HCT116 (cell line): ENCODE results near the gene RNF225. TPM values are rescaled to one million over a fixed set of nuclear protein-coding genes. Genes with fewer than 3 reads are reported as not detected.

Experiments used
- ATAC-seq: fragments of 200-7000 bp; cut with Tn5 transposase; 2 replicates; pipeline ENCODE4 v1.9.1; 2020; ENCODE audit warnings: mild to moderate bottlenecking, moderate library complexity
- BruUV-seq: library from RNA; stranded (reverse); fragments of 400-500 nt; replicated peaks from 2 replicates; lab custom pipeline; 2021; lab: Mats Ljungman, UMichigan
- CTCF ChIA-PET: fragments of 300-600 bp; sonication (Branson Sonifier 250); formaldehyde crosslinking; loops from one replicate; lab custom pipeline; 2021; ENCODE audit warnings: antibody characterized with exemption; lab: Charles Lee
- POLR2A ChIA-PET: fragments of 300-600, 350-600 bp; sonication (Branson Sonifier 250); formaldehyde crosslinking; loops from one replicate; lab custom pipeline; 2021; ENCODE audit warnings: antibody characterized with exemption; lab: Charles Lee
- RAD21 ChIA-PET, 2 experiments: fragments of 300-600 bp; sonication (Branson Sonifier 250); formaldehyde crosslinking; loops; one replicate each; lab custom pipeline; 2023; ENCODE audit warnings: low total read pairs in 2 of 2; ENCODE audit not compliant: uncharacterized antibody in 2 of 2, unreplicated experiment in 2 of 2, low non-redundant PET in 1 of 2; lab: Charles Lee
- DNase-seq: peaks from one replicate; pipeline ENCODE4 v3.0.0-alpha.2; 2010; ENCODE audit warnings: low read depth, low spot score
- H2AFZ ChIP-seq: fragments of 200-600 bp; shearing (Covaris generic), sonication (generic); 2 replicates; pipeline ENCODE4 v1.6.1; 2017; ENCODE audit warnings: low read depth, mixed run types, mixed read lengths, antibody characterized with exemption, low read length; ENCODE audit not compliant: poor library complexity, severe bottlenecking
- H3K27ac ChIP-seq: 2 replicates; pipeline ENCODE4 v1.5.1; 2012; ENCODE audit warnings: low read depth, low read length
- H3K27me3 ChIP-seq: fragments of 200-600 bp; sonication (generic); 2 replicates; pipeline ENCODE4 v1.6.1; 2016; ENCODE audit warnings: mixed run types, low read length, mixed read lengths; ENCODE audit not compliant: insufficient read depth
- H3K36me3 ChIP-seq, 2 experiments: fragments of 200-500 bp in 1 of 2; fragments of 200-600 bp in 1 of 2; sonication (Bioruptor generic) in 1 of 2; sonication (generic) in 1 of 2; 2 replicates each; pipeline versions ENCODE4 v1.5.1 to v1.6.1; 2014 to 2016; ENCODE audit warnings: low read length in 2 of 2, inconsistent platforms in 1 of 2, mixed read lengths in 1 of 2, mixed run types in 1 of 2; ENCODE audit not compliant: insufficient read depth in 2 of 2, control insufficient read depth in 1 of 2
- H3K4me1 ChIP-seq, 2 experiments: fragments of 200-600 bp in 1 of 2; sonication (generic) in 1 of 2; 2 replicates each; pipeline versions ENCODE4 v1.5.1 to v1.6.1; 2012 to 2017; ENCODE audit warnings: low read length in 2 of 2, inconsistent platforms in 1 of 2, mild to moderate bottlenecking in 1 of 2, mixed read lengths in 1 of 2, mixed run types in 1 of 2, moderate library complexity in 1 of 2; ENCODE audit not compliant: insufficient read depth in 2 of 2, control insufficient read depth in 1 of 2
- H3K4me2 ChIP-seq: fragments of 200-600 bp; sonication (generic); 2 replicates; pipeline ENCODE4 v1.6.1; 2017; ENCODE audit warnings: mixed run types, low read length, mixed read lengths
- H3K4me3 ChIP-seq, 2 experiments: fragments of 200-600 bp in 1 of 2; sonication (generic) in 1 of 2; replicated peaks in 1 of 2; 2 replicates each; pipeline ENCODE4 v1.5.1; 2011 to 2016; ENCODE audit warnings: low read length in 2 of 2, control low read depth in 1 of 2, low read depth in 1 of 2, mild to moderate bottlenecking in 1 of 2, mixed read lengths in 1 of 2, mixed run types in 1 of 2
- H3K79me2 ChIP-seq: fragments of 200-600 bp; sonication (generic); 2 replicates; pipeline ENCODE4 v1.6.1; 2017; ENCODE audit warnings: mild to moderate bottlenecking, mixed run types, low read length, moderate library complexity, mixed read lengths; ENCODE audit not compliant: insufficient read depth
- H3K9ac ChIP-seq: fragments of 200-600 bp; sonication (generic); 2 replicates; pipeline ENCODE4 v1.6.1; 2016; ENCODE audit warnings: low read length, mixed read lengths
- H3K9me2 ChIP-seq: fragments of 200-600 bp; sonication (generic), shearing (Covaris generic); 2 replicates; pipeline ENCODE4 v1.6.1; 2017; ENCODE audit warnings: mixed run types, mild to moderate bottlenecking, moderate library complexity; ENCODE audit not compliant: insufficient read depth
- H3K9me3 ChIP-seq, 2 experiments: fragments of 200-500 bp in 1 of 2; fragments of 200-600 bp in 1 of 2; sonication (Bioruptor generic) in 1 of 2; sonication (generic) in 1 of 2; 2 replicates each; pipeline ENCODE4 v1.6.1; 2014 to 2017; ENCODE audit warnings: low read length in 2 of 2, mixed read lengths in 2 of 2, inconsistent platforms in 1 of 2, low read depth in 1 of 2, mild to moderate bottlenecking in 1 of 2, mixed run types in 1 of 2, moderate library complexity in 1 of 2; ENCODE audit not compliant: control insufficient read depth in 1 of 2, insufficient read depth in 1 of 2
- H4K20me1 ChIP-seq: fragments of 200-600 bp; sonication (generic), shearing (Covaris generic); 2 replicates; pipeline ENCODE4 v1.6.1; 2017; ENCODE audit warnings: mixed run types, mild to moderate bottlenecking, moderate library complexity; ENCODE audit not compliant: insufficient read depth
- EGR1 ChIP-seq: IDR thresholded peaks from 2 replicates; pipeline ENCODE4 v1.6.1; 2012; ENCODE audit warnings: low read depth
- ELF1 ChIP-seq: IDR thresholded peaks from 2 replicates; pipeline ENCODE4 v1.6.1; 2012; ENCODE audit warnings: low read depth, borderline replicate concordance
- POLR2A ChIP-seq: IDR thresholded peaks from 2 replicates; pipeline ENCODE4 v1.7.0; 2011; ENCODE audit warnings: borderline replicate concordance; ENCODE audit not compliant: insufficient read depth, insufficient read length; ENCODE audit errors: extremely low read depth
- SP1 ChIP-seq: IDR thresholded peaks from 2 replicates; pipeline ENCODE4 v1.6.1; 2012; ENCODE audit warnings: low read depth
- SRF ChIP-seq: IDR thresholded peaks from 2 replicates; pipeline ENCODE4 v1.6.1; 2012; ENCODE audit warnings: low read depth
- ZNF274 ChIP-seq: fragments of 200-500 bp; sonication (Bioruptor generic); IDR thresholded peaks from 2 replicates; pipeline ENCODE4 v1.6.1; 2014; ENCODE audit warnings: mild to moderate bottlenecking, low read depth, low read length, inconsistent platforms
- intact Hi-C: fragments of 100-400 bp; cut with micrococcal nuclease; formaldehyde crosslinking; loops from 2 replicates; pipeline ENCODE4 v1.10.0; 2022
- total RNA-seq: library from RNA; stranded (reverse); gene quantifications from one replicate; pipeline ENCODE4 v1.2.1, GENCODE V29; 2021; ENCODE audit not compliant: unreplicated experiment
- TF ChIP-seq, protein P1 (sequence below): IDR thresholded peaks from 2 replicates; pipeline ENCODE4 v1.6.1; 2012
- TF ChIP-seq, protein P2 (sequence below): IDR thresholded peaks from 2 replicates; pipeline ENCODE4 v1.6.1; 2012

The RNF225 gene
- total RNA-seq, 1 experiment from 2014 or later, result 1.2 TPM

DNA sequence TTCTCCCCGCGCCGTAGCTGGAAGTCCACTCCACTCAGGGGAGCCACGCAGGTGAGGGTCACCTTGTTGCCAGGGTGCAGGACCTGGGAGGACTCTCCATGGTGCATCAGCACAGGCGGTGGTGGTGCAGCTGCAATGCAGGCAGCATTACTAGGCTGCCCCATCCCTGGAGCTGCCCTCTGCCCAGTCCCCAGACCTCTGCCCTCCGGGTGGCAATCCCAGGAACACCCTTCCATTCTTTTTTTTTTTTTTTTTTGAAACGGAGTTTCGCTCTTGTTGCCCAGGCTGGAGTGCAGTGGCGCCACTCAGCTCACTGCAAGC lies 43.9 kb upstream of the RNF225 start (continued):
- TF ChIP-seq, protein P1, sequence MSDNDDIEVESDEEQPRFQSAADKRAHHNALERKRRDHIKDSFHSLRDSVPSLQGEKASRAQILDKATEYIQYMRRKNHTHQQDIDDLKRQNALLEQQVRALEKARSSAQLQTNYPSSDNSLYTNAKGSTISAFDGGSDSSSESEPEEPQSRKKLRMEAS, result no peak
- TF ChIP-seq SP1, result no peak
- TF ChIP-seq ZNF274, result no peak
- TF ChIP-seq SRF, result no peak
- TF ChIP-seq, protein P2, sequence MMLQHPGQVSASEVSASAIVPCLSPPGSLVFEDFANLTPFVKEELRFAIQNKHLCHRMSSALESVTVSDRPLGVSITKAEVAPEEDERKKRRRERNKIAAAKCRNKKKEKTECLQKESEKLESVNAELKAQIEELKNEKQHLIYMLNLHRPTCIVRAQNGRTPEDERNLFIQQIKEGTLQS, result no peak
- TF ChIP-seq ELF1, result no peak
- TF ChIP-seq, all 23 proteins: peak for 0

DNA sequence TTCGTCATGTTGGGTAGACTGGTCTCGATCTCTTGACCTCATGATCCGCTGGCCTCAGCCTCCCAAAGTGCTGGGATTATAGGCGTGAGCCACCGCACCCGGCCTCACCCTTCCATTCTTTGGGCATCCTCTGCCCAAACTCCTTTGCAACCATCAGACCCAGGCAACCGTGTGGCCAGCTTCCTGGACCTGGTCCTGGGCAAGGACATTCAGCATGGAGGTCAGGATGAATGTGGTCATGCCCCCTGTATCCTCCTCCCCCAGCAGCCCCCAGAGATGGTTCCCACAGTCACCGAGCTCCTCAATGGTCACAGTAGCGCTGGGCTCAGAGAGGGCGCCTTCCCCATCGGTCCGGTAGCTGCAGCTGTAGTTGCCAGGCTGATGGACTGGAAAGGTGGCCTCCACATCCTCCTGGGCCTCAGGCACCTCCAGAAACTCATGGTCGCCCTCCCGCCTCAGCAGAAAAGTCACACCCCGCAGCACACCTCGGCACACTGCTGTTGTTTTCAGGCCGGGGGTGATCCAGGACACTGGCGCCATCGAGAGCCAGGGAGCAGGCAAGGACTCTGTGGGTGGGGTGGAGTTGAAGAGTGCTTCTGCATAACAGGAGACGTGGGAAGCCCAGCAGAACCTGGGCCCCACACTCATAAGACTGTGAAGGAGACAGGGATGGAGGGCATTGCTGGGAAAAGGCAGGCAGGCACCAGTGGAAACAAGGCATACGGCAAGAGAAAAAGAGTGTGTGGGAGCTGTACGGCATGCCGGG lies 43.3 kb upstream of the RNF225 start:
- ATAC-seq (no peak), DNase-seq (no peak)
- Histone ChIP-seq H3K4me2 (no peak overlapping the region), H3K36me3 (no peaks in the 10 kb centered on the region), H3K27ac (no peak overlapping the region), H3K9me2 (no peaks in the 10 kb centered on the region), H3K9ac (no peak overlapping the region), H4K20me1 (no peaks in the 10 kb centered on the region), H3K79me2 (no peaks in the 10 kb centered on the region), H3K4me1 (no peaks in the 10 kb centered on the region), H2AFZ (no peak overlapping the region), H3K27me3 (no peaks in the 10 kb centered on the region), H3K9me3 (no peaks in the 10 kb centered on the region), H3K4me3 (no peak overlapping the region)
- ChIA-PET CTCF (no interaction called here), POLR2A (interaction anchor here (1.4 kb wide), 1 partner anchor 10 kb away, joined by 7 read pairs; the partner anchor contains the start of gene ZNF497), RAD21 (interaction anchor here in 1 of 2 experiments (0.5 kb wide), 1 partner anchor 133 kb away, joined by 3 read pairs; no protein-coding TSS in a partner anchor)
- intact Hi-C loops, result no loop called here
- no peak for TF ChIP-seq SP1
- TF ChIP-seq, protein P1, result no peak
- no peak for TF ChIP-seq EGR1
- TF ChIP-seq POLR2A, result no peak
- no TSS peak for BruUV-seq
